H9 (cell line): Measurements from ENCODE around the gene DUSP16. TPM values are rescaled to one million over a fixed set of nuclear protein-coding genes. Genes with fewer than 3 reads are reported as not detected.

Experiments used
- DNase-seq: peaks from one replicate; pipeline ENCODE4 v3.0.0-alpha.2; 2017
- H2AFZ ChIP-seq: one replicate; pipeline ENCODE4 v1.6.1; 2013; ENCODE audit warnings: mild to moderate bottlenecking, low read length, control low read depth, moderate library complexity
- H2AK5ac ChIP-seq: 2 replicates; pipeline ENCODE4 v1.6.1; 2013; ENCODE audit warnings: low read length, control low read depth, mixed read lengths; ENCODE audit not compliant: insufficient read length
- H2BK120ac ChIP-seq: one replicate; pipeline ENCODE4 v1.6.1; 2013; ENCODE audit warnings: low read depth, mild to moderate bottlenecking, low read length, control low read depth, inconsistent platforms; ENCODE audit not compliant: poor library complexity, severe bottlenecking
- H2BK12ac ChIP-seq: 2 replicates; pipeline ENCODE4 v1.6.1; 2013; ENCODE audit warnings: low read length, control low read depth, mixed read lengths, low read depth; ENCODE audit not compliant: insufficient read length
- H2BK15ac ChIP-seq: 2 replicates; pipeline ENCODE4 v1.6.1; 2013; ENCODE audit warnings: low read depth, low read length, control low read depth
- H2BK20ac ChIP-seq: one replicate; pipeline ENCODE4 v1.6.1; 2013; ENCODE audit warnings: low read depth, mild to moderate bottlenecking, low read length, control low read depth, inconsistent platforms; ENCODE audit not compliant: poor library complexity, severe bottlenecking
- H2BK5ac ChIP-seq: 2 replicates; pipeline ENCODE4 v1.6.1; 2013; ENCODE audit warnings: low read length, control low read depth, mixed read lengths; ENCODE audit not compliant: insufficient read length
- H3K14ac ChIP-seq: 2 replicates; pipeline ENCODE4 v1.6.1; 2013; ENCODE audit warnings: low read length, control low read depth; ENCODE audit not compliant: insufficient read depth
- H3K18ac ChIP-seq: 2 replicates; pipeline ENCODE4 v1.6.1; 2013; ENCODE audit warnings: low read depth, mild to moderate bottlenecking, mixed read lengths, low read length, control low read depth; ENCODE audit not compliant: insufficient read length
- H3K23ac ChIP-seq: 2 replicates; pipeline ENCODE4 v1.6.1; 2013; ENCODE audit warnings: low read length, control low read depth, mixed read lengths, low read depth; ENCODE audit not compliant: insufficient read length
- H3K23me2 ChIP-seq: 2 replicates; pipeline ENCODE4 v1.6.1; 2013; ENCODE audit warnings: low read depth, mild to moderate bottlenecking, mixed read lengths, low read length, control low read depth; ENCODE audit not compliant: insufficient read length, poor library complexity, severe bottlenecking
- H3K27ac ChIP-seq: 2 replicates; pipeline ENCODE4 v1.5.1; 2013; ENCODE audit warnings: low read length, control low read depth, mixed read lengths, low read depth; ENCODE audit not compliant: insufficient read length
- H3K27me3 ChIP-seq: 2 replicates; pipeline ENCODE4 v1.6.1; 2013; ENCODE audit warnings: low read length, control low read depth, inconsistent platforms; ENCODE audit not compliant: insufficient read depth
- H3K4ac ChIP-seq: 2 replicates; pipeline ENCODE4 v1.6.1; 2013; ENCODE audit warnings: low read depth, mild to moderate bottlenecking, control low read depth, inconsistent platforms, low read length, moderate library complexity
- H3K4me1 ChIP-seq: 2 replicates; pipeline ENCODE4 v1.6.1; 2013; ENCODE audit warnings: low read length, control low read depth, inconsistent platforms; ENCODE audit not compliant: insufficient read depth
- H3K4me2 ChIP-seq: 2 replicates; pipeline ENCODE4 v1.6.1; 2013; ENCODE audit warnings: low read length, control low read depth, mixed read lengths; ENCODE audit not compliant: insufficient read length, insufficient read depth
- H3K56ac ChIP-seq: 2 replicates; pipeline ENCODE4 v1.6.1; 2013; ENCODE audit warnings: low read depth, mild to moderate bottlenecking, mixed read lengths, low read length, control low read depth; ENCODE audit not compliant: insufficient read length
- H3K79me1 ChIP-seq: 2 replicates; pipeline ENCODE4 v1.6.1; 2013; ENCODE audit warnings: low read depth, mild to moderate bottlenecking, moderate library complexity, low read length, control low read depth, inconsistent platforms; ENCODE audit not compliant: insufficient read depth, poor library complexity, severe bottlenecking
- H3K79me2 ChIP-seq: 2 replicates; pipeline ENCODE4 v1.6.1; 2013; ENCODE audit warnings: low read length, control low read depth, inconsistent platforms; ENCODE audit not compliant: insufficient read depth
- H3K9ac ChIP-seq: 2 replicates; pipeline ENCODE4 v1.6.1; 2013; ENCODE audit warnings: low read length, control low read depth, mixed read lengths; ENCODE audit not compliant: insufficient read length; ENCODE audit errors: extremely low read depth
- H3K9me3 ChIP-seq: one replicate; pipeline ENCODE4 v1.6.1; 2013; ENCODE audit warnings: low read depth, low read length, inconsistent platforms; ENCODE audit not compliant: control insufficient read depth
- H3T11ph ChIP-seq: one replicate; pipeline ENCODE4 v1.6.1; 2013; ENCODE audit warnings: mild to moderate bottlenecking, low read length, control low read depth, inconsistent platforms
- H4K20me1 ChIP-seq: one replicate; pipeline ENCODE4 v1.6.1; 2013; ENCODE audit not compliant: control insufficient read depth, insufficient read length, insufficient read depth
- H4K5ac ChIP-seq: 2 replicates; pipeline ENCODE4 v1.6.1; 2013; ENCODE audit warnings: low read depth, mild to moderate bottlenecking, mixed read lengths, low read length, control low read depth; ENCODE audit not compliant: insufficient read length
- H4K8ac ChIP-seq: replicated peaks from 2 replicates; pipeline ENCODE4 v1.6.1; 2013; ENCODE audit warnings: low read length, control low read depth, mixed read lengths, low read depth; ENCODE audit not compliant: insufficient read length
- H4K91ac ChIP-seq: 2 replicates; pipeline ENCODE4 v1.6.1; 2013; ENCODE audit warnings: low read depth, mild to moderate bottlenecking, moderate library complexity, mixed read lengths, low read length, control low read depth; ENCODE audit not compliant: insufficient read length
- H3K27ac Mint-ChIP-seq, 3 experiments: 2 replicates in 2 of 3; 3 replicates in 1 of 3; pipeline ENCODE4 v1.8.0; 2020 to 2021; ENCODE audit warnings: mixed read lengths in 3 of 3, mild to moderate bottlenecking in 1 of 3, moderate library complexity in 1 of 3
- H3K27me3 Mint-ChIP-seq: 2 replicates; pipeline ENCODE4 v1.8.0; 2021; ENCODE audit warnings: low read depth, mild to moderate bottlenecking, moderate library complexity, mixed read lengths
- H3K36me3 Mint-ChIP-seq, 3 experiments: 2 replicates in 2 of 3; 3 replicates in 1 of 3; pipeline ENCODE4 v1.8.0; 2020 to 2021; ENCODE audit warnings: low read depth in 3 of 3, mixed read lengths in 3 of 3; ENCODE audit not compliant: insufficient read depth in 1 of 3
- H3K4me1 Mint-ChIP-seq, 2 experiments: 2 replicates each; pipeline ENCODE4 v1.8.0; 2020; ENCODE audit warnings: mixed read lengths in 2 of 2
- H3K4me3 Mint-ChIP-seq, 2 experiments: 2 replicates in 1 of 2; 3 replicates in 1 of 2; pipeline ENCODE4 v1.8.0; 2020 to 2021; ENCODE audit warnings: mild to moderate bottlenecking in 2 of 2, mixed read lengths in 2 of 2, moderate library complexity in 1 of 2
- H3K9me3 Mint-ChIP-seq, 2 experiments: 2 replicates in 1 of 2; 3 replicates in 1 of 2; pipeline ENCODE4 v1.8.0; 2020; ENCODE audit warnings: mild to moderate bottlenecking in 2 of 2, mixed read lengths in 2 of 2, moderate library complexity in 1 of 2
- total RNA-seq: library from RNA; stranded (reverse); gene quantifications from 2 replicates; pipeline ENCODE4 v1.2.1, GENCODE V29; 2021
- TF ChIP-seq, protein P1 (sequence below): fragments of 200-600 bp; sonication (generic); conservative IDR thresholded peaks from 3 replicates; pipeline ENCODE4 v1.8.0; 2021; ENCODE audit warnings: antibody characterized with exemption, mild to moderate bottlenecking

Gene DUSP16
- total RNA-seq, 1 experiment from 2014 or later = 64.0 TPM

DNA sequence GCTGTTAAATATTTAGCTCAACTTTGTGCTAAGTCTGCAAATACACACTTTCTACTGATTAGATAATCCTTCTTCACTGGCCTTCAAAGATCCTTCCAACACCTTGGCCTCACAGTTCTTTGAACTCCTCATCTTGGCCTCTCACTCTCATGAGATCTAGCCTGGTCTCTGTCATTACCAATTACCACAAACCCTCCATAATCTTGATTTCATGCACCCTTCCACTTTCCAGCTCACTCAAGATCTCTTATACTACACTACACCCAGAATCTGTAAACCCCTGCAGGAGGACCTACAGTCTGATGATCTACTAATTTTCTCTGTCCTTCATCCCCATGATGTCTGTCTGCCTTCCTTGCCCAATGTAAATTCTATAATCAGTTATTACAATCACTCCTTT, 71.1 kb downstream of the DUSP16 start:
- H3K79me1 ChIP-seq = peaks cover 2% of the 10 kb centered on the region
- H4K20me1 ChIP-seq = no peaks in the 10 kb centered on the region
- no peak overlapping the region for H3K9ac ChIP-seq
- H2BK5ac ChIP-seq = no peak overlapping the region
- DNase-seq = no peak
- Mint-ChIP-seq H3K27me3 (no peaks in the 10 kb centered on the region), H3K9me3 (no peaks in the 10 kb centered on the region), H3K4me3 (no peak overlapping the region), H3K36me3 (peaks cover 2 to 21% (median 4%) of the 10 kb centered on the region in 3 experiments; a peak in 4 of 7 replicates), H3K4me1 (peaks cover 12 to 13% of the 10 kb centered on the region in 2 experiments), H3K27ac (no peak overlapping the region)
- H3K4ac ChIP-seq = no peak overlapping the region
- H3K27ac ChIP-seq = no peak overlapping the region
- H3K56ac ChIP-seq = no peak overlapping the region
- H2BK12ac ChIP-seq = no peak overlapping the region
- no peak overlapping the region for H3K23ac ChIP-seq
- peaks cover 3% of the 10 kb centered on the region; the same call in 1 of the 2 replicates for H3K79me2 ChIP-seq
- H3K4me1 ChIP-seq = no peaks in the 10 kb centered on the region
- TF ChIP-seq, protein P1, sequence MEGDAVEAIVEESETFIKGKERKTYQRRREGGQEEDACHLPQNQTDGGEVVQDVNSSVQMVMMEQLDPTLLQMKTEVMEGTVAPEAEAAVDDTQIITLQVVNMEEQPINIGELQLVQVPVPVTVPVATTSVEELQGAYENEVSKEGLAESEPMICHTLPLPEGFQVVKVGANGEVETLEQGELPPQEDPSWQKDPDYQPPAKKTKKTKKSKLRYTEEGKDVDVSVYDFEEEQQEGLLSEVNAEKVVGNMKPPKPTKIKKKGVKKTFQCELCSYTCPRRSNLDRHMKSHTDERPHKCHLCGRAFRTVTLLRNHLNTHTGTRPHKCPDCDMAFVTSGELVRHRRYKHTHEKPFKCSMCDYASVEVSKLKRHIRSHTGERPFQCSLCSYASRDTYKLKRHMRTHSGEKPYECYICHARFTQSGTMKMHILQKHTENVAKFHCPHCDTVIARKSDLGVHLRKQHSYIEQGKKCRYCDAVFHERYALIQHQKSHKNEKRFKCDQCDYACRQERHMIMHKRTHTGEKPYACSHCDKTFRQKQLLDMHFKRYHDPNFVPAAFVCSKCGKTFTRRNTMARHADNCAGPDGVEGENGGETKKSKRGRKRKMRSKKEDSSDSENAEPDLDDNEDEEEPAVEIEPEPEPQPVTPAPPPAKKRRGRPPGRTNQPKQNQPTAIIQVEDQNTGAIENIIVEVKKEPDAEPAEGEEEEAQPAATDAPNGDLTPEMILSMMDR = no peak
- no peaks in the 10 kb centered on the region for H3K27me3 ChIP-seq
- no peak overlapping the region for H3K4me2 ChIP-seq
- H3K14ac ChIP-seq = no peak overlapping the region
- H2BK20ac ChIP-seq = no peak overlapping the region
- no peak overlapping the region for H4K91ac ChIP-seq
- H2AFZ ChIP-seq = no peak overlapping the region
- no peaks in the 10 kb centered on the region for H3K23me2 ChIP-seq
- H3K9me3 ChIP-seq = no peaks in the 10 kb centered on the region
- H2AK5ac ChIP-seq = no peak overlapping the region
- no peak overlapping the region for H4K8ac ChIP-seq
- H3T11ph ChIP-seq = no peak overlapping the region
- H2BK120ac ChIP-seq = no peak overlapping the region
- no peak overlapping the region for H2BK15ac ChIP-seq
- H3K18ac ChIP-seq = no peak overlapping the region
- H4K5ac ChIP-seq = no peak overlapping the region
